Dermis blood vessel endothelial cell (primary cell): ENCODE measurements around the gene SH3GL3. TPM values are rescaled to one million over a fixed set of nuclear protein-coding genes. Genes with fewer than 3 reads are reported as not detected.

Source experiments
- DNase-seq: peaks from one replicate; pipeline ENCODE4 v3.0.0; 2010
- total RNA-seq: library from RNA; depleted of rRNA; stranded (reverse); fragments of >200 nt; gene quantifications from 2 replicates; pipeline ENCODE4 v1.2.3, GENCODE V29; 2014

Gene SH3GL3
- total RNA-seq, 1 donor from 2014 or later: not detected

GRCh38 chr15:83510001-83510400 lies 62.9 kb downstream of the SH3GL3 start:
- DNase-seq: no peak

DNA sequence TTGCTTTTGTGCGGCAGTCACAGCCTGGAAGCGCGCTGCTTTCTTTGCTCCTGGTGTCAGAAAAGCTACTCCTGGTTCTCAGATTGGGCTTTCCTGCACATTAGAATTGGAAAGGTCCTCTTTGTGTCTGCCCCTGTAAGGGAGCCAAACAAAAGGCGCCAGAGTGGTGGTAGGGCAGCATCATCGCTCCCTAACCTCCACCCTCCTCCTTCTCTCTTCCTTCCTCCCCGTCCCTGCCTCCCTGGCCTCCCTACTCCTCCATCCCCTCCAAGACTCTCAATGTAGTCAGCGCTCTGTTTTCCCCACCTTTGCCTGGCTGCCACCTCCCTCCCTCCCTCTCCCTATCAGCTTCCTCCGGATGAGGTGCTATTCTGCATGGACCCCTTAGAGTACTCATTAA lies 65.3 kb downstream of the SH3GL3 start:
- no peak for DNase-seq

- no peak for DNase-seq
Measured at GRCh38 chr15:83514584-83514983, 67.4 kb downstream of the SH3GL3 start.

DNA sequence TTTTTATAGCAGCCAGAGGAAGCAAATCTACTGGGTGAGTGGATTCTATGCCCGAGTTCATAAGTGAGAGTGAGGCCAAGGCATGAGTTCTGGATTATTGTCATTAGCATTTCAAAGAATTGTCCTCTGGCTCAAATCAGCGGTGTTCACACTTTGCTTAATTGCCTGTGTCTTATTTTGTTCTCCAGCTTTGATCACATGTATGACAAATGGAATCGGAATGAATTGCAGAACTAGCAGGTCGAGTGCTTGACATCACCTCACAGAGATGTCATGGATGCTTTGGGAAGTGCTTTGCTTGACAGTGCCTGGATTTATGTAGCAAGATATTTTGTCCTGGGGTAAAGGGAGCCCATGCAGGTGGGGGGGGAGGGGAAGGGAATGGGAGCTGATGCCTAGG lies 68.0 kb downstream of the SH3GL3 start:
- no peak for DNase-seq

- no peak for DNase-seq
Measured at GRCh38 chr15:83516935-83517334, 69.8 kb downstream of the SH3GL3 start.

- no peak for DNase-seq
Measured at GRCh38 chr15:83526319-83526718, 79.2 kb downstream of the SH3GL3 start.

GRCh38 chr15:83533410-83533962 lies 86.3 kb downstream of the SH3GL3 start:
- no peak for DNase-seq

DNA sequence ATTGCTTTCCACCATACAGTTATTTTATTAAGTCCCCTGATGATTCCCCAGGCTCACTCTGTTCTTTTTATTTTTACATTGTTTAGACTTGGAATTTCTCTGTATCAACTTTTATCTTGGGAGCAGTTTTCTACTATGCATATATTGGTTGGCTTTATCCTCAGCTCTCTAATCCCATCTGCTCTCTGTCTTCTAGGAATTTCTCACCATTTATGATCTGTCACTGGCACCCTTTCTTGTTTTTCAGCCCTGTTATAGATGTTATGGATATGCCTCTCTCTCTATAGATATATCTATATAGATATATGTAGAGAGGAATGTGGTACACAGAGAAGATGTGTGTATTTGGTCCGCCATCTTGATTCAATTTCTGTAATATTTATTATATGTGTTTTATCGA lies 90.5 kb downstream of the SH3GL3 start:
- DNase-seq: no peak

DNA sequence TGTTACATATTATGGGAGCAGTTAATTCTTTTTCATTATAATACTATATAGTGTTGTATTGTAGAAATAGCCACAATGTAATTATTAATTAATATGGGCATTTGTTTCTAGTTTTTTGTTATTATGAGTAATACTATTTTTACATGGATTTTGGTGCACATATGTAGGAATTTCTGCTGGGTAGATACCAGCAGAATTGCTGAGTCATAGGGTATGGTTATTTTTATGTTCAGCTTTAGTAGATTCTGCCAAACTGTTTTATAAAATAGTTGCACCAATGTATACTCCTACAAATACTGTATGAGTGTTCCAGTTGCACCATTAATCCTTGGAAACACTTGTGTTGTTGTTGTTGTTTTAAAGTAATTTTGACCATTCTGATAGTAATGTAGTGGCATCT lies 91.5 kb downstream of the SH3GL3 start:
- DNase-seq: no peak

- DNase-seq: no peak
Measured at GRCh38 chr15:83545804-83546511, 98.8 kb downstream of the SH3GL3 start.

- no peak for DNase-seq
Measured at GRCh38 chr15:83546512-83546888, 99.4 kb downstream of the SH3GL3 start.

DNA sequence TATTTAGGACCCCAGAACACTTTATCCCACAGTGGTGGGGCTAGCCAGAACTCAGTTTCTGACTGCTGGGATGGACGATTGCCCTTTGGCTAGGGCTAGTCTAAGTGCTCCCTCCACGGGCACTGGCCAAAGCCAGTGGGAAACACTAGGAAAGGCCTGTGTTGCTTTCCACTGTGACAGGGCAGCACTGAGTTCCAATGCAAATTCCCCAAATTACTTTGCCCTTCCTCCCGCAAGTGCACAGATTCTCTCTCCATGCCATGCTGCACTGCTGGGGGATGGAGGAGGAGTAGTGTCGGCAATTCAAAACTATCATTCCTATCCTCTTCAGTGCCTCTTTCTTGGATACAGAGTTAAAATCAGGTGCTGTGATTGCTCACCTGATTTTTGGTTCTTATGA lies 100.0 kb downstream of the SH3GL3 start:
- no peak for DNase-seq

DNA sequence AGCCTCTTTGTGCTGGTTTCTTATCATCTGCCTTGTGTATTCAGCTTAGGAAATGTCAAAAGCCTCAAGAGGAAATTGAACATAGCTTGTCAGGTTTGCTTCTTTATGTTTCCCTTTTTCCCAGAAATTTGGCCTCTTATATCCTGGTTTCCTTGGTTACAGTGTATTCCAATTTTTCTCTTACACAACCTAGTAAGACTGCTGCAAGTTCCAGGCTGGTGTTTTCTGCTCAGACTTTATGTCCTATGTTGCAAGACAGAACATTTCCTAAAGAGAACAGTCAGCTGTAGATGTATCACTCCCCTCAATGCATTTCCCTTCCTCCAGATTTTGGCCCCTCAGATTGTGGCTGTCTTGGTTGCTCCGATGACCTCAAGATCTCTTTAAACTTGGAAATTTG lies 102.5 kb downstream of the SH3GL3 start:
- DNase-seq: no peak

DNA sequence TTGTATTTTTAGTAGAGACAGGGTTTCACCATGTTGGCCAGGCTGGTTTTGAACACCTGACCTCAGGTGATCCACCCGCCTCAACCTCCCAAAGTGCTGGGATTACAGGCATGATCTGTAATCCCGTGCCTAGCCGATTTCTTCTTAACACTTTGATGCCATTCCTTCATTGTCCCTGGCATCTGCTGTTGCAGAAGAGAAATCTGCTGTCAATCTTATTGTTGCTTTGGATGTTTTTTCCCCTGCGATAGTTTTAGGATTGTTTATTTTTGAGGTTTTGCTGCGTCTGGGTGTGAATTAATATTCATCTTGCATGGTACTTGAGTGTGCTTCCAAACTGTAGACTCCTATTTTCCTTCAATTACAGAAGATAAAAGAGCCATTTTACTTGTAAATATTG lies 107.4 kb downstream of the SH3GL3 start:
- DNase-seq: no peak

GRCh38 chr15:83555383-83555782 lies 108.2 kb downstream of the SH3GL3 start:
- no peak for DNase-seq

DNA sequence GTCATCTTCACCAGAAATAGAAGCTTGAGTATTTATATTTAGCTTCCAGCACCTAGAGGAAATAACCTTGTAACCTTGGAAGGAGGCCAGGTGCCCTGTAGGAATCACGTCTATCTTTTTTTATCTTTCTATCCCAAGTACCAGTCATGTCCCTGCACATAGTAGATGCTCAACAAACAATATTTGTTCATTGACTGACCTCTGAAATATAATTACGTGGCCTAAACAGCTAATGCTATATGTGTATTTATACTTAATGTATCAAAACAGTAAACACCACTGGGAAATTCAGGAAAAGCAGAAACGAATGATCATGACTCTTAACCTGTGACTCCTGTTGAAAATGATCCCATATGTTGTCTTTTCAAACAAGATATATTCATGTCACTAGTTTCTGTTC lies 108.9 kb downstream of the SH3GL3 start:
- DNase-seq: no peak

DNA sequence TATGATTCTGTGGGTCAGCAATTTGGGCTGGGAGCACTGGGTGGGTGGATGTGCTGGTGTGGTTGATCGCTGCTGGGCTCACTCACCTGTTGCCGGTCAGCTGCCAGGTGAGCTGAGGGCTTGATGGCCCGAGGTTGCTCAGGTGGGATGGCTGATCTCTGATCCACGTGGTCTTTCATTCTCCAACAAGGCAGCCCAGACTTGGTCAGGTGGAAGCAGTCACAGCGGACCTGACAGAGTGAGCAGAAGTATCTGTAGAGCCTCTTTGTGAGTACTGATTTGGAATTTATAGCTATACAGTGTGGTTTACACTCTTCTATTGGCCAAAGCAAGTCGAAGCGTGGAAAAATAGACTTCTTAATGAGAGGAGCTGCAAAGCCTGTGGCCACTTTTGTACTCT lies 109.6 kb downstream of the SH3GL3 start:
- no peak for DNase-seq

DNA sequence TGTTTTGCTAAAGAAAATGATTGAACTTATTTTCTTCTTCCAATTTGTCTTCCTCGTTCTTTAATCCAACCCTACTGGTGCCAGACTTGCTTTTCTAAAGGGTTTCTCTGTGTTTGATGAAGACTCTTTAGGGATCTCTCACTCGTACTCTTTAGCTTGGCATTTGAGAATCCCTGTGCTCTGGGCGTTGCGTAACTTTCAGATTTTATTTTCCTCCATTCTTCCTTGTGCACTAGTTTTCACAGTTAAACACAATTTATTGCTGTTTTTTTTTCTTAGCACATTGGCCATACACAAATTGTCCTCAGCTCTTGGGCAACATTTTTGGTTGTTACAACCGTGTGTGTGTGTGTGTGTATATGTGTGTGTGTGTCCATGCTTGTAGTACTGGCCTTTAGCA lies 111.0 kb downstream of the SH3GL3 start:
- DNase-seq: no peak

DNA sequence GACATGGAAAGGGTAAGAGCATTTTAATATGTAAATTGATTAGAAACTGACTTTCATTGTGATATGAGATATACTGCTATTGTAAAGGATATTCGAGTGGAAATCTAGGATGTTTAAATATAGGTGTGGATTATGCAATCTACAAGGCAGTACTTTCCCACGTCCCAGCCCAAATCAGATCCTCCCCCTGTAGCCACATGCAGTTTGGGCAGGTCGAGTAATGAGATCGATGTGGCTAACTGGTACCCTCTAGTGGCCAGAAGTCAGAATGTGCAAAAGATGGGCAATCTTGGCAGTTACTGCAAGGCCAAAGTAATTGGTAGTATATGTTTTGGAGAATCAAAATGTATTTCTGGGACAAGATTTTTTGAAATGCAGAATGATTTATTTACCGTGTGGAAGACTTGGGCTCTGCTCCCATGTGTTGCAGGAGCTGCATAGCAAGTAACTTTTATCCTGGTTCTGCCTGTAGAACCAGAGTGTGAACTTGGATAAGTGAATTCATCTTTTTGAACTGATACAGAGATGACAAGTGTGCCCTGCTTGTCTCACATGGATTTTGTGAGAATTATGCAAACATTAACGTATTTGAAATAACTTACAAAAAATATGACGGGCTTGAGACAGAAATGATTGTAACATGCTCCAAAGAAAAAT lies 112.3 kb downstream of the SH3GL3 start:
- DNase-seq: peak; percentile 75

- no peak for DNase-seq
Measured at GRCh38 chr15:83561661-83562060, 114.5 kb downstream of the SH3GL3 start.

- no peak for DNase-seq
Measured at GRCh38 chr15:83565138-83565537, 118.0 kb downstream of the SH3GL3 start.

GRCh38 chr15:83565553-83566159 lies 118.5 kb downstream of the SH3GL3 start:
- peak; percentile 43 for DNase-seq

- no peak for DNase-seq
Measured at GRCh38 chr15:83567318-83567717, 120.2 kb downstream of the SH3GL3 start.

DNA sequence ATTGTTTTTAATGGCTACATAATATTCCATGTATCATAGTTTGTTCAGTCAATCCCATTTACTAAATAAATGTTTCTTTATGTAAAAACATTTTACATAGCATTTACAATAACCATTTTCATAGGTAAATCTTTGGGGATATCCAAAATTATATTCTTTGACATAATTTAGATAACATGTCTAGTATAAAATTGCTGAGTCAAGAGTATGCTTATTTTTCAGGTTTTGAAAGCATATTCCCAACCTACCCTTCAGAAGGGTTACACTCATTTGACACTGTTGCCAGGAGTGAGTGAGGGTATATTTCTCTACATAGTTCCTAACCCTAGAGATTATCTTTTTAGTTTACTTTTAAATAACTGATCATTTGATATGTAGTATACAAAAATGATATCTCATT lies 122.2 kb downstream of the SH3GL3 start:
- no peak for DNase-seq
